NCI-H146 treated with DMSO at 0.1 percent for 48 hours (cell line): ENCODE data around the gene ELF1.
A peak's percentile ranks its signal among the peaks of the same experiment; 100 is the strongest.

Experiments
- DNase-seq: peaks from one replicate; lab custom pipeline; 2025; ENCODE audit not compliant: unreplicated experiment; lab: John Stamatoyannopoulos, UW

The ELF1 gene

DNA sequence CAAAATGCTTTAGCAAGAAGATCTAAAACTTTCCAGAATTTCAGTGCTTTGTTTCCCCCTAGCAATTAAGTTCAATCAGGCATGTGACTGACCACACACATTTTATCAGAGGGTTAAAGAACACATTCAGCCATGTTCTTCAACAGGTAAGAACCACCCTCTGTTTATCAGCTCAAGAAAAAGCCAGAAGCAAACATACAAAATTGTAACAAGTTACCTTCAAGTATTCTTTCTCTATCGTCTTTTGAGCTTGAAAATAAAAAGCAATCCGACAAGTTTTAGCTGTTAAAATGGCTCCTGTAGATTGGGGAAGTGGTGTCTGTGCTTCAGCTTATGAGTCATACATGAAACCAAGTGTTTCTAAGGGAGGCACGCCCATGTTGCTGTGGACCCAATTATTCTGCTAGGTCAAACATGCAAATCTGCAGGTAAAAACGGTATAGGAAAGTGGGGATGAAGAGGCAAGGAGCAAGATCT lies at the start of gene ELF1:
TSS of gene ELF1 (minus strand) at position 306 of the 477 bp plus-strand sequence. CDS start 37,262 bp downstream, outside the sequence.
- peak; percentile 81 for DNase-seq

DNA sequence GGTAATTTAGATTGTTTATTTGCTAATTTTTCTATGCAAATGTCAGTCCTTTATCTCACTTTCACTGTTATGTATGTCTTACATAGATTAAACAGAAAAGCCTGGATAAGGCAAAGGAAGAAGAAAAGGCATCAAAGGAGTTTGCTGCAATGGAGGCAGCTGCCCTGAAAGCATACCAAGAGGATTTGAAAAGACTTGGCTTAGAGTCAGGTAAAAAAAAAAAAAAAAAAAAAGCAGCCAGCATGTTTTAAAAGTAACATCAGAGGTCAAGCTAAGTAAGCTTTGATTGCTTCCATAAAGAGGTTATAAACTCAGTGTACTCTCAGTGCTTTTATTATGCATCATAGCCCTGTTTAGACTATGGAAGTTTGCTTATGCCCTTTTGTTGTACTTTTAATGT lies 46.0 kb upstream of the ELF1 start:
- DNase-seq = no peak

DNA sequence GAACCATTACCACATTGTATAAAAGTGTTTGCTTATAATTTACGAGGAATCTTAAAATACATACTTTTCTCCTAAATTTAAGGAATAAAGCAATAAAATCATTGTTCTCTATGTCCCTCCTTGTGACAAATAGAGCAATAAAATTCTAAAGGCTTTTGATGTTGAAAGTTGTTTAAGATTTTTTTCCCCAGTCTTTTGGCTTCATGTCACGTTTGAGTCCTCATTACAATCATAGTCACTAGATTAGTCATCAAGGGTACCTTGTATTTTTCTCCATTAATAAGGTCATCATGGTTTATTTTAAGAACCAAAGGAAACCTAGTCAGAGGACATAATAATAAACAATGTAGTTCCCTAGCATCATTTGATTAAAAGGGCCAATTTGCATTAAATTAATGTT lies 45.4 kb upstream of the ELF1 start:
- DNase-seq = no peak

- DNase-seq = peak; percentile 64
These were observed 43.1 kb upstream of the ELF1 start for GRCh38 chr13:41061914-41062837.

DNA sequence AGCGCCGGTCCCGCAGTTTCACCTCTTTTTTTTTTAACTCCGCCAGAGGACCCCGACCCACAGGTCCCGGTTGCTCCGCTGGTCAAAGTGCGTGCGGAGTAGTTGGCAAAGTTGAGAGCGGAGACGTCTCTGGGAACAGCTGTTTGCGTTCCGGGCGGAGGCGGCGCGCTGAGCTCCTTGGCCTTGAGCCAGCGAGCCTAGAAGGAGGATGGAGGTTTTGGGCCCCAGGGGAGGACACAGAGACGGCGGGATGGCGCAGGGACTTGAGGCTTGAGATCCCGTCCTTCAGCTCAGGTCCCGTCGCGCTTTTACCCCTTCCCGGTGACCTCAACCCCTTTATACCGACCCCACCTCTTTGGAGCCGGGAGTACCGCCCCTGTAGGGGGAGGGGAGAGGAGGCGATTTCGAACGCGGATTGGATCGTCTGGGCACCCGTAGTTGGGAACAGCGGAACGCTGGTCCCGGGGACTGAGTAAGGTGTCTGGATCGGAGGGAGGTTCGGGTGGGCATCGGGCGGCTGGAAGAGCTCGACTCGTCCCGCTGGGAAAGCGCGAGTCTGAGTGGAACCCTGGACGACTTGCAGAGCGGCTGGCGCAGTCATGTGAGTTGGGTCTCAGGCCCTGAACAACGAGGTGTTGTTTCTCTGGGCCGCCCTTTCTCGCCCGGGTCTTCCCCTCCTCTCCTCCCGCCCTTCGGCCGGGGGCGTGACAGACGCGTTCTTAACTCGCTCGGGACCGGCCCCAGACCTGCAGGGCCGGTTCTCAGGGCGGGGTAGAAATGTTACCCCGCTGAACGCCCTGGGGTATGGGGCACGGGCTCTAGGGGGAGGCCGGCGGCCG lies 42.2 kb upstream of the ELF1 start, which contains the start of gene WBP4:
TSS of gene WBP4 (plus strand) at position 435 of the 839 bp plus-strand sequence. CDS start at position 600, 165 bp downstream.
- DNase-seq = peak; percentile 86

DNA sequence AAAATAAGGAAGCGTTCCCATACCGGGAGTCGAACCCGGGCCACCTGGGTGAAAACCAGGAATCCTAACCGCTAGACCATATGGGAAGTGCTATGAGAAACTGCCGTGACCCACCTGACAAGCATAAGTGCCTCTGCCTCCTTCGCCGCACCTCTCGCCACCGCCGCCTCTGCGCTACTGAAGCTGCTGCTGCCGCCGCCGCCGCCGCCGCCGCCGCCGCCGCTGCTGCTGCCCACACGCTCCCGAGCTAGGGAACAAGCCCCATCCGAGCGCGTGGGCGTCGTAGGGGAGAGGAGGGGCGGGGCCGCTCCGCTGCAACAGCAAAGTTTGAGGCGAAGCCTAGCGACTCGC lies 41.6 kb upstream of the ELF1 start:
- DNase-seq = peak; percentile 66

DNA sequence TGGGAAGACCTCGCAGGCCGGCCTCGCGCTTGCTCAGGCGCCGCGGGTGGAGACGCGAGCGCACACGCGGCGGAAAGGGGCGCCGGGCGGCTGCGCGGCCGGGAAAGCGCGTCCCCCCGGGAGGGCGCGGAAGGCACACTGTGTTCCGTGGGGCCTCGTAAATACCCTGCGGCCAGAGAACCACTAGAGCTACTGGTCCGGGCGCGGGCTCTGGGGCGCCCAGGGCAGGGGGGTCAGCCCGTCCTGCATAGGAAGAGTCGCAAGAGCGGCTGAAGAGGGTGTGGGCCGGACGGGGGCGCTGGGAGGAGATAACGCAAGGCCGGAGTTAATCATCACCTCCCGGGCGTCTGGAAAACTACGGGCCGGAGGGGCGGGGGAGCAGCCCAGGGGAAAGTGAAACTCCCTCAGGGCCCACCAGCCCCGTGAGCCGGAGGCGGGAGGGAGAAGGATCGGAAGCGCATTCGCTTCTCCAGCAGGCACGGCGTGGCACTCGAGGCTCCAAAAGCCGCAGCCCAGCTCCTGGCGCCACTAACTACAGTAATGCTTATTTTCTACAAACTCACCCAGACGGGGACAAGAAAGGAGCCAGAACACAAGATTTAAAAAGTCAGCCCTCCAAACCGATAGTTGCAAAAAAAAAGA lies 41.1 kb upstream of the ELF1 start:
- DNase-seq = peak; percentile 66

GRCh38 chr13:41059456-41060081 lies 40.5 kb upstream of the ELF1 start:
- peak; percentile 72 for DNase-seq

DNA sequence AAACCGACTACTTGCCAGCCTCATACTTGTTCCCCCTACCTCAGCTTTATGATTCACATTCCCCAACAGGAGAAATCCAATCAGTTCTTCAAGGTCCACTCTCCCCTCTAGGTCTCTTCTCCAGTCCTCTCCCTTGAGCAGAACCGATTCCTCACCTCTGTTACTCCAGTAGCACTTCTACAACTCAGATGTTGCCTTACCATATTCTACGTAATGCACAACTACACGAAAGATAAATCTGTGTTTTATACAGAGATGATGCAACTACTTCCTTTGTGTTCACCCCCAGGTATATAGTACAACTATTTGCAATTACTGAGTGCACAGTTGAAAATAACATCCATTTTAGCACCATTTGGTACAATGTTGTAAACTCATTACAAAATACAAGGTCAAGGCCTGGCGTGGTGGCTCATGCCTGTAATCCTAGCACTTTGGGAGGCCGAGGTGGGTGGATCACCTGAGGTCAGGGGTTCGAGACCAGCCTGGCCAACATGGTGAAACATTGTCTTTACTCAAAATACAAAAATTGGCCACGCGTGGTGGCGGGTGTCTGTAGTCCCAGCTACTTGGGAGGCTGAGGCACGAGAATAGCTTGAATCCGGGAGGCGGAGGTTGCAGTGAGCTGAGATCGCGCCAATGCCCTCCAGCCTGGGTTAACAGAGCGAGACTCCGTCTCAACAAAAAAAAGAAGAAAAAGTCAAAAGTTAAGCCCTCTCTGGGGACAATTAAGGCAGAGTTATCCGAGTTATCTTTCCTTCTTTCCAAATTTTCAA lies 39.4 kb upstream of the ELF1 start:
- DNase-seq = no peak

DNA sequence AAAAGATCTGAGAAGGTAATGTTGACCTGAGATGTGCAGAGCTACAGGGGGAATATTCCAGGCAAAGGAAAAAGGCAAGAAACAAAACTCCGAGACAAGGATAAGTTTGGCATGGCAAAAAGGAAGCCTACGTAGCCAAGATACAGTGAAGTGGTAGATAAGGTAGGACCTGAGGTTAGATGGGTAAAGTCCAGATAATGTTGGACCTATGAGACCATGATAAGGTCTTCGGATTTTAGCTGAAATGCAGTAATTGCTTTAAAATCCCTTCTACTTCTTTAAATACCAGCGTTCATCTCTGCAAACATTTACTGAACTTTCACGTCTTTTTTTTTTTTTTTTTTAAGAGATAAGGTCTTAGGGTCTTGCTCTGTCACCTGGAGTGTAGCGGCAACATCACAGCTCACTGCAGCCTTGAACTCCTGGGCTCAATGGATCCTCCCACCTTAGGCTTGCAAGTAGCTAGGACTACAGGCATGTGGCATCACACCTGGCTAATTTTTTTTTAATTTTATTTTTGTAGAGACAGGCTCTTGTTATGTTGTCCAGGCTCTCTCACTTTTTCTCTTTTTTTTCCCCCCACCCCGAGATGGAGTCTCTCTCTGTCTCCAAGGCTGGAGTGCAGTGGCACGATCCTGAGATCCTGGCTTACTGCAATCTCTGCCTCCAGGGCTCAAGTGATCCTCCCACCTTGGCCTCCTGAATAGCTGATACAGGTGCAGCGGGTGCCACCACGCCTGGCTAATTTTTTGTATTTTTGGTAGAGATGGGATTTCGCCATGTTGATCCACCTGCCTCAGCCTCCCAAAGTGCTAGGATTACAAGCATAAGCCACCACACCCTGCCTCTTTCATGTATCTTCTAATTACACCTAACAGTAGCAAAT lies 38.0 kb upstream of the ELF1 start:
- no peak for DNase-seq

DNA sequence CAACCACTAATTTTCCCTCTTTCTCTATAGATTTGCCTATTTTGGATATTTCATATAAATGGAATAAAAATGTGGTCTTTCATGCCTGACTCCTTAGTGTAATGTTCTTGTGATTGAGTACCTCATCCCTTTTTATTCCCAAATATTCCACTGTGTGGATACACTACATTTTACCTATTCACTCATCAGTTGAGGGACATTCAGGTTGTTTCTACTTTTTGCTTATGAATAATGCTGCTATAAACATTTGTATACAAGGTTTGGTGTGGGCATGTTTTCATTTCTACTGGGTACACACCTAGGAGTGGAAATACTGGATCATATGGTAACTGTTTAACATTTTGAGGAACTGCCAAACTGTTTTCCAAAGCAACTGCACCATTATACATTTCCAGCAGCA lies 37.1 kb upstream of the ELF1 start:
- DNase-seq = no peak

GRCh38 chr13:41054919-41055619 lies 36.0 kb upstream of the ELF1 start:
- DNase-seq = no peak

DNA sequence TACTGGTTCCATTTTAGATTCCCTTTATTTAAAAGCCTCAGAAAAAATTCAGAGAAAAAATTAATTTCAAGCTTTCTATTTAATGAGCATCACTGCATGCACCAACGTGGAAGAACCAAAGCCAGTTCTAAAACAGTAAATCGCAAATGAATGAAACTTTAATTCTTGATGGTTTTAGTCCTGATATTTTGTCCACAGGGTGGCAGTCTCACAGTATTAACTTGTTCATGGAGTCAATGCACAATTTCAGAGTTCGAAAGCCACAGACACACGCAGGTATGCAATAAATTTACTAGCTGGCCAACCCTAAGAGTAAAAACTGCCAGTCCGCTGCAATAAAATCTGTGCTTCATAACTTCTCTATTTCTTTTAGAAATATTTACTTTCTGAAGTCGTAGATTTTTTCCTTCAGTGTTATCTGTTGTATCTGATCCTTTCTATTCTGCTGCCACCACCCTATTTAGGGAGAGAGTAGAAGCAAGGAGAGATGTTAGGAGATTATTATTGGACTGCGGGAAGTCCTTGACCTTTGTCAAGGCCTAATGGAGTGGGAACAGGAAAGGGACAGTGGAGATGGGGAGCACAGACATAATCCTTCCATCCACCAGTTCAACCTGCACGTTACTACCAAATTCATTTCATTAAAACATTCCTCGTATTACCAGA lies 35.2 kb upstream of the ELF1 start:
- DNase-seq = no peak

- DNase-seq = no peak
These were observed 34.3 kb upstream of the ELF1 start for GRCh38 chr13:41053384-41053826.

DNA sequence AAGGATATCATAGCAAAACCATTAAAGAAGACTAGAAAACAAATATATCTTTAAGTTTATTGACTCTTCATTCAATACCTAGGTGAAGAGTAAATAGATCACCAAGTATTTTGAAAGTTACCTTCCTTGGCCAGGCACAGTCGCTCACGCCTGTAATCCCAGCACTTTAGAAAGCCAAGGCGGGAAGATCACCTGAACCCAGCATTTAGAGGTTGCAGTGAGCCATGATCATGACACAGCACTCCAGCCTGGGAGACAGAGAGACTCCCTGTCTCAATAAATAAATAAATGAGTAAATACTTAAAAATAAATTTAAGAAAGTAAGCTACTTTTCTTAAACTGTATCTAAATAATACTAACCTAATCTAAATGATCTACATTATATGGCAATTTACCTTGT lies 33.3 kb upstream of the ELF1 start:
- DNase-seq = no peak

- DNase-seq = no peak
These were observed 30.6 kb upstream of the ELF1 start for GRCh38 chr13:41049480-41050440.

DNA sequence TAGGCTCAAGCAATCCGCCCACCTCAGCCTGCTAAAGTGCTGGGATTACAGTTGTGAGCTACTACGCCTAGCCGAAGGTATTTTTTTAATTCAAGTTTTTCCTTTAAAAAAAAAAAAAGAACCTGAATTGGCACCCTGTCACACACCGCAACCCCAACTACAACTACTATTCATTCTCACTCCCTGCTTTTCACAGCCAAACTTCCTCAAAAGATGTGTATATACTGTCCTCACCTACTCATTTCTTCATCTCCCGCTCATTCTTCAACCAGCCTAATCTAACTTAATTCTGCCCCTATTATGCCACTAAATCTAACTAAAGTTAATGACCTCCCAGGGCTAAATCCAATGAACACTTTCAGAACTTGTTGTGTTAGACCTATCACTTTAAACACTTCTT lies 29.5 kb upstream of the ELF1 start:
- DNase-seq = no peak
